Measurements from ENCODE around the gene VLDLR. TPM values are rescaled to one million over a fixed set of nuclear protein-coding genes. Genes with fewer than 3 reads are reported as not detected.
"Not testable (repeated sequence)": the region's sequence is repeated elsewhere in the genome, so short reads cannot be mapped to it uniquely, and the experiment has no call there.

The VLDLR gene
- total RNA-seq, 1 donor from 2014 or later, result 12.6 TPM

- intact Hi-C loops (cut with micrococcal nuclease), result no loop called here
Observed at GRCh38 chr9:2677915-2678889, 56.6 kb downstream of the VLDLR start.

GRCh38 chr9:2679011-2679410 lies 57.4 kb downstream of the VLDLR start:
- no peak for DNase-seq (ENCODE audit: low spot score)
- H3K27me3 Mint-ChIP-seq (ENCODE audit: low read depth), result peaks cover 7% of the 10 kb centered on the region
- intact Hi-C loops (cut with micrococcal nuclease), result no loop called here
- no peaks in the 10 kb centered on the region for H3K9me3 Mint-ChIP-seq
- peaks cover 3% of the 10 kb centered on the region for H3K4me1 Mint-ChIP-seq (ENCODE audit: low read depth)
- no peak overlapping the region for H3K27ac Mint-ChIP-seq
- H3K36me3 Mint-ChIP-seq (ENCODE audit: low read depth), result no peaks in the 10 kb centered on the region
- H3K4me3 Mint-ChIP-seq (ENCODE audit: low read depth), result no peak overlapping the region

More at GRCh38 chr9:2677915-2678889, 56.6 kb downstream of the VLDLR start:
- no peak for DNase-seq (ENCODE audit: low spot score)
- H3K27me3 Mint-ChIP-seq (ENCODE audit: low read depth), result peaks cover 7% of the 10 kb centered on the region
- no peaks in the 10 kb centered on the region for H3K9me3 Mint-ChIP-seq
- H3K36me3 Mint-ChIP-seq (ENCODE audit: low read depth), result no peaks in the 10 kb centered on the region
- H3K4me3 Mint-ChIP-seq (ENCODE audit: low read depth), result no peak overlapping the region
- H3K27ac Mint-ChIP-seq, result no peak overlapping the region
- peaks cover 3% of the 10 kb centered on the region for H3K4me1 Mint-ChIP-seq (ENCODE audit: low read depth)

- Mint-ChIP-seq H3K4me1 (ENCODE audit: low read depth) (peaks cover 3% of the 10 kb centered on the region), H3K27ac (no peak overlapping the region)
Observed at GRCh38 chr9:2681981-2682380, 60.4 kb downstream of the VLDLR start.

GRCh38 chr9:2686911-2687310 lies 65.3 kb downstream of the VLDLR start:
- intact Hi-C loops (cut with micrococcal nuclease), result no loop called here
- Mint-ChIP-seq H3K27ac (no peak overlapping the region), H3K9me3 (no peaks in the 10 kb centered on the region), H3K27me3 (ENCODE audit: low read depth) (no peaks in the 10 kb centered on the region), H3K4me1 (ENCODE audit: low read depth) (peaks cover 3% of the 10 kb centered on the region), H3K4me3 (ENCODE audit: low read depth) (no peak overlapping the region), H3K36me3 (ENCODE audit: low read depth) (no peaks in the 10 kb centered on the region)
- DNase-seq (ENCODE audit: low spot score), result no peak

More at GRCh38 chr9:2681981-2682380, 60.4 kb downstream of the VLDLR start:
- intact Hi-C loops (cut with micrococcal nuclease), result no loop called here
- no peaks in the 10 kb centered on the region for H3K9me3 Mint-ChIP-seq
- H3K4me3 Mint-ChIP-seq (ENCODE audit: low read depth), result no peak overlapping the region
- H3K27me3 Mint-ChIP-seq (ENCODE audit: low read depth), result peaks cover 4% of the 10 kb centered on the region
- H3K36me3 Mint-ChIP-seq (ENCODE audit: low read depth), result no peaks in the 10 kb centered on the region
- no peak for DNase-seq (ENCODE audit: low spot score)

GRCh38 chr9:2688636-2689035 lies 67.0 kb downstream of the VLDLR start:
- Mint-ChIP-seq H3K9me3 (no peaks in the 10 kb centered on the region), H3K27me3 (ENCODE audit: low read depth) (no peaks in the 10 kb centered on the region), H3K4me3 (ENCODE audit: low read depth) (no peak overlapping the region), H3K36me3 (ENCODE audit: low read depth) (no peaks in the 10 kb centered on the region), H3K27ac (no peak overlapping the region), H3K4me1 (ENCODE audit: low read depth) (no peaks in the 10 kb centered on the region)
- no peak for DNase-seq (ENCODE audit: low spot score)
- intact Hi-C loops (cut with micrococcal nuclease), result no loop called here

GRCh38 chr9:2691212-2691611 lies 69.6 kb downstream of the VLDLR start:
- no peaks in the 10 kb centered on the region for H3K36me3 Mint-ChIP-seq (ENCODE audit: low read depth)
- DNase-seq (ENCODE audit: low spot score), result no peak
- no peak overlapping the region for H3K27ac Mint-ChIP-seq
- intact Hi-C loops (cut with micrococcal nuclease), result no loop called here
- no peaks in the 10 kb centered on the region for H3K4me1 Mint-ChIP-seq (ENCODE audit: low read depth)
- no peaks in the 10 kb centered on the region for H3K27me3 Mint-ChIP-seq (ENCODE audit: low read depth)
- no peaks in the 10 kb centered on the region for H3K9me3 Mint-ChIP-seq
- no peak overlapping the region for H3K4me3 Mint-ChIP-seq (ENCODE audit: low read depth)

GRCh38 chr9:2691626-2692025 lies 70.0 kb downstream of the VLDLR start:
- H3K9me3 Mint-ChIP-seq, result no peaks in the 10 kb centered on the region
- H3K36me3 Mint-ChIP-seq (ENCODE audit: low read depth), result no peaks in the 10 kb centered on the region
- H3K27me3 Mint-ChIP-seq (ENCODE audit: low read depth), result no peaks in the 10 kb centered on the region
- no peak overlapping the region for H3K4me3 Mint-ChIP-seq (ENCODE audit: low read depth)
- intact Hi-C loops (cut with micrococcal nuclease), result no loop called here
- H3K4me1 Mint-ChIP-seq (ENCODE audit: low read depth), result no peaks in the 10 kb centered on the region
- H3K27ac Mint-ChIP-seq, result no peak overlapping the region
- DNase-seq (ENCODE audit: low spot score), result no peak

GRCh38 chr9:2693056-2693455 lies 71.5 kb downstream of the VLDLR start:
- Mint-ChIP-seq H3K4me1 (ENCODE audit: low read depth) (no peaks in the 10 kb centered on the region), H3K4me3 (ENCODE audit: low read depth) (no peak overlapping the region), H3K27ac (no peak overlapping the region), H3K36me3 (ENCODE audit: low read depth) (no peaks in the 10 kb centered on the region), H3K27me3 (ENCODE audit: low read depth) (no peaks in the 10 kb centered on the region), H3K9me3 (no peaks in the 10 kb centered on the region)
- DNase-seq (ENCODE audit: low spot score), result no peak
- intact Hi-C loops (cut with micrococcal nuclease), result no loop called here

- no peak for DNase-seq (ENCODE audit: low spot score)
- no peak overlapping the region for H3K27ac Mint-ChIP-seq
- intact Hi-C loops (cut with micrococcal nuclease), result no loop called here
- H3K9me3 Mint-ChIP-seq, result no peaks in the 10 kb centered on the region
- no peak overlapping the region for H3K4me3 Mint-ChIP-seq (ENCODE audit: low read depth)
- H3K27me3 Mint-ChIP-seq (ENCODE audit: low read depth), result no peaks in the 10 kb centered on the region
- H3K4me1 Mint-ChIP-seq (ENCODE audit: low read depth), result no peaks in the 10 kb centered on the region
- no peaks in the 10 kb centered on the region for H3K36me3 Mint-ChIP-seq (ENCODE audit: low read depth)
Observed at GRCh38 chr9:2697492-2697891, 75.9 kb downstream of the VLDLR start.

GRCh38 chr9:2700398-2700797 lies 78.8 kb downstream of the VLDLR start:
- intact Hi-C loops (cut with micrococcal nuclease), result no loop called here
- Mint-ChIP-seq H3K27ac (no peak overlapping the region), H3K4me1 (ENCODE audit: low read depth) (no peaks in the 10 kb centered on the region), H3K4me3 (ENCODE audit: low read depth) (no peak overlapping the region), H3K9me3 (no peaks in the 10 kb centered on the region), H3K27me3 (ENCODE audit: low read depth) (no peaks in the 10 kb centered on the region), H3K36me3 (ENCODE audit: low read depth) (no peaks in the 10 kb centered on the region)
- no peak for DNase-seq (ENCODE audit: low spot score)

- Mint-ChIP-seq H3K36me3 (ENCODE audit: low read depth) (no peaks in the 10 kb centered on the region), H3K4me3 (ENCODE audit: low read depth) (no peak overlapping the region), H3K4me1 (ENCODE audit: low read depth) (no peaks in the 10 kb centered on the region), H3K9me3 (no peaks in the 10 kb centered on the region), H3K27ac (no peak overlapping the region), H3K27me3 (ENCODE audit: low read depth) (no peaks in the 10 kb centered on the region)
- intact Hi-C loops (cut with micrococcal nuclease), result no loop called here
- DNase-seq (ENCODE audit: low spot score), result no peak
Observed at GRCh38 chr9:2700909-2701550, 79.4 kb downstream of the VLDLR start.

- intact Hi-C loops (cut with micrococcal nuclease), result no loop called here
- no peaks in the 10 kb centered on the region for H3K4me1 Mint-ChIP-seq (ENCODE audit: low read depth)
Observed at GRCh38 chr9:2704504-2704903, 82.9 kb downstream of the VLDLR start.

GRCh38 chr9:2707256-2707655 lies 85.7 kb downstream of the VLDLR start:
- H3K9me3 Mint-ChIP-seq; DNase-seq (ENCODE audit: low spot score): not testable (repeated sequence)

More at GRCh38 chr9:2704504-2704903, 82.9 kb downstream of the VLDLR start:
- H3K9me3 Mint-ChIP-seq, result no peaks in the 10 kb centered on the region
- no peak for DNase-seq (ENCODE audit: low spot score)
- no peaks in the 10 kb centered on the region for H3K27me3 Mint-ChIP-seq (ENCODE audit: low read depth)
- H3K27ac Mint-ChIP-seq, result no peak overlapping the region
- no peak overlapping the region for H3K4me3 Mint-ChIP-seq (ENCODE audit: low read depth)
- no peaks in the 10 kb centered on the region for H3K36me3 Mint-ChIP-seq (ENCODE audit: low read depth)

More at GRCh38 chr9:2707256-2707655, 85.7 kb downstream of the VLDLR start:
- H3K27me3 Mint-ChIP-seq (ENCODE audit: low read depth); H3K4me1 Mint-ChIP-seq (ENCODE audit: low read depth); H3K27ac Mint-ChIP-seq; intact Hi-C loops (cut with micrococcal nuclease); H3K36me3 Mint-ChIP-seq (ENCODE audit: low read depth); H3K4me3 Mint-ChIP-seq (ENCODE audit: low read depth): not testable (repeated sequence)
